ENCODE measurements around the gene PRM2. TPM values are rescaled to one million over a fixed set of nuclear protein-coding genes. Genes with fewer than 3 reads are reported as not detected.
"Not testable (repeated sequence)": the region's sequence is repeated elsewhere in the genome, so short reads cannot be mapped to it uniquely, and the experiment has no call there.

The PRM2 gene
- total RNA-seq, 1 donor from 2014 or later: not detected

DNA sequence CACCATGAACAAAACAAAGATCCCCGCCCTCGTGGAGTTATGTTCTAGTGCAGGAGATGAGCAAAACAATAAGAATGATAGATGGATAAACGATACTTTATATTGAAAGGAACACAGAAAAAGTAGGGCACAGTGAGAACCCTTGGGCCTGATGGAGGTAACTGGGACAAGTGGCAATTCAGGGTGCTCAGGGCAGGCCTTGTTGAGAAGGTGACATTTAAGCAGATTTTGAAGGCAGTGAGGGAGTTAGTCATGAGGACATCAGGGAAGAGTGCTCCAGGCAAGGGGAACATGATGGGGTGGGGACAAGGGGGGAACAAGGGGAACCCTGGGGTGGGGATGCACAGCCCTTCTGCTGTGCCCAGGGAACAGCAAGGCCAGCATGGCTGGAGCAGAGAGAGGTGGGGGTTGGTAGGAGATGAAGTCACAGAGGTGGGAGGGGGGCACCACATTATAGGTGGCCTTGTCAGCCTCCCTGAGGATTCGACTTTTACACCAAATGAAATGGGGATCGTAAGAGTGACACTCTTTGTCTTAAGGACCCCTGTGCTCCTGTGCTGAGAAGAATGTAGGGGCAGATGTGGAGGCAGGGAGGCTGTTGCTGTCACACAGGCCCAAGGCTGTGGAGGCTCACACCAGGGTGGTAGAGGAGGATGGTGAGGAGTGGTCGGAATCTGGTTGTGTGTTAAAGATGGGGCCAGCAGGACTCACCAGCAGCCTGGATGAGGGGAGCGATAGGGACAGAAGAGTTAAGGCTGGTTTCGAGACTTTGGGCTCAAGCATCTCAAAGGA is 14.0 kb upstream of the PRM2 start:
- no peak for DNase-seq (ENCODE audit: extremely low read depth, low read depth, low spot score)

DNA sequence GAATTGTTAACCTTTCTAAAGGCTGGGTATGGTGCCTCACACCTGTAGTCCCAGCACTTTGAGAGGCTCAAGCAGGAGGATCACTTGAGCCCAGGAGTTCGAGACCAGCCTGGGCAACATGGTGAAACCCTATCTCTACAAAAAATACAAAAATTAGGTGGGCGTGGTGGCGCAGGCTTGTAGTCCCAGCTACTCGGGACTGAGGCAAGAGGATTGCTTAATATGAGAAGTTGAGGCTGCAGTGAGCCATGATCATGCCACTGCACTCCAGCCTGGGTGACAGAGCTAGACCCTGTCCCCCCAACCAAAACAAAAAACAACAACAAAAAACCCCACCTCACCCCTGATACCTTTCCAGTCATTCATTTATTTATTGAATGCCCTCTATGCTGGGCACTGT is 13.4 kb upstream of the PRM2 start:
- DNase-seq (ENCODE audit: extremely low read depth, low read depth, low spot score): not testable (repeated sequence)

DNA sequence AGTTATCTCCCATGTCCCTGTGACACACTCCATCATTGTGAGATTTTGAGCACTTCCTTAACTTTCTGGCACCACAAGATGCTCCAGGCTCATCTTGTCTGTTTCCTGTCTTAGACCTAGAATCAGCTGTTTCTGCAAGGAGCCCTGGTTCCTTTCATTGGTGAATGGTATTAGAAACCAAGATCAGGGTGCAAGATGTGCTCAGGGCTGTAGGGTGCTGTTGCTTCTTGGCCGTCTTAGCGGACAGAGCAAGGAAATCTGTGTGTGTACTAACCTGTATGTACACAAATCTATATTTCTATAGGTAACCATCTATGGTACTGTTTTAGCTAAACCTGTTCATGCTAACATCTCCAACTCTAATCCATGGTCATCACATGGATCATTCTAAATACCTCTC is 12.9 kb upstream of the PRM2 start:
- DNase-seq (ENCODE audit: extremely low read depth, low read depth, low spot score): no peak

DNA sequence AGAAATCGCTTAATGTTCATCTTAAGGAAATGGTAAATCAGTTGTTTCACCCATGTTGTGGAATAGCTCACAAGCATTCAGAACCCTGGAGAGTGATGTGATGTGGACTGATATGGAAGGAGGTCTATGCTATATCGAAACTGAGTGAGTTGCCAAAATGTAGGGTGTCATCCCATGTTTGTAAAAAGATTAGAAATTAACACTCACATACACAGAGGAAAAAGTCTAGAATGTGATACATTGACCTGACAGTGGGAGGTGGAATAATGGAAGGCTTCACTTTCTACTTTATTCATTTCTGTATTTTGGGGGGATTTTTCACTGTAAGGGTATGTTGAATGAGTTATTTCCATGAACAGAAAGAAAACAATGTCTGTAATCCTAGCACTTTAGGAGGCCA is 9.6 kb upstream of the PRM2 start:
- no peak for DNase-seq (ENCODE audit: extremely low read depth, low read depth, low spot score)

DNA sequence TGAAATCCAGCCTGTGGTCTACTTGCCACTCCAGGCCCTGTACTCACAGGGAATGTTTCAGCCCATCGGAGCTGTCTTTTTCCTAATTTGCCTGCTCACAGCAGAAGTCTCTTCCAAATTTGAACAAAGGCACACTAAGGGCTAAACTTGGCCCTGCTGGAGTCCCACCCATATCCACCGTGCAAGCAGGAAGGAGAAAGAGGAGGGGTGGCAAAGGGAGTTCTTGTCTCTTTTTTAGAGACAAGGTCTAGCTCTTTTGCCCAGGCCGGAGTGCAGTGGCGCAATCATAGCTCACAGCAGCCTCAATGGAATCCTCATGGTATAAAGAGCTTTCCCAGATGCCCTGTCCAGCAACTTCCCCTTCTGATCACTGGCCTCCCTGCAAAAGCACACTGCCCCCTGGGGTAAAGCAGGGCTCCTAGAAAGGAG is 7.6 kb upstream of the PRM2 start:
- DNase-seq (ENCODE audit: extremely low read depth, low read depth, low spot score): no peak

DNA sequence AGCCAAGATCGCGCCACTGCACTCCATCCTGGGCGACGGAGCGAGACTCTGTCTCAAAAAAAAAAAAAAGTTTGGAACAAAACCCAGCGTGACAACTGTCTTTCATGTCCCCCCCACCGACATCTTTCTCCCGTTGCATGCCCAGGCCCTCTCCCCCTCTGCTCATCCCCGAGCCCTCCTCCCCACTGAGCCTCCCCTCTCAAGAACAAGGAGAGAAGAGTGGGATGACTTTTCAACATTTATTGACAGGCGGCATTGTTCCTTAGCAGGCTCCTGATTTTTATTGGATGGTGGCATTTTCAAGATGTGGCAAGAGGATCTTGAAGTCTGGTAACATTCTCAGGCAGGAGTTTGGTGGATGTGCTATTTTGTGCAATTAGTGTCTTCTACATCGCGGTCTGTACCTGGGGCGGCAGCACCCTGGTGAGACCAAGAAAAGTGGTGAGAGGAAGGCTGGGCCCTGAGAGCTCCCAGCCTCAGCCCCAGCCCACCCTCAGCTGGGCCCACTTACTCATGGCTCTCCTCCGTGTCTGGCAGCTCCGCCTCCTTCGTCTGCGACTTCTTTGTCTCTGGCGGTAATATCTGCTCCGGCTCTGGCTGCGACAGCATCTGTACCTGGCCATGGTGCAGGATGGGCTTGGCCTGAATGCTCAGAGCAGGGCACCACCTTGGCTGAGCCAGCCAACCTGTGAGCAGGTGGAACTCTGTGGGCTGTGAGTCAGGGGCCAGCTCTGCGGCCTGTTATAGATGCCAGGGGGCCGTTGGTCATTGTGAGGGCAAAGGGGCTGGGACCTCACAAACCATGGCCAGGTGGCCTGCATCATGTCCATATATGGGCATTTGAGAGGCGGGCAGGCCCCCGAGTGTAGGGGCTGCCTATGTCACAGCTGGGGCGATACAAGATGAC is 4.6 kb upstream of the PRM2 start, which contains the start of gene PRM1:
TSS of gene PRM1 (minus strand) at position 715 of the 907 bp plus-strand sequence. CDS start at position 623, 92 bp downstream.
- no peak for DNase-seq (ENCODE audit: extremely low read depth, low read depth, low spot score)

DNA sequence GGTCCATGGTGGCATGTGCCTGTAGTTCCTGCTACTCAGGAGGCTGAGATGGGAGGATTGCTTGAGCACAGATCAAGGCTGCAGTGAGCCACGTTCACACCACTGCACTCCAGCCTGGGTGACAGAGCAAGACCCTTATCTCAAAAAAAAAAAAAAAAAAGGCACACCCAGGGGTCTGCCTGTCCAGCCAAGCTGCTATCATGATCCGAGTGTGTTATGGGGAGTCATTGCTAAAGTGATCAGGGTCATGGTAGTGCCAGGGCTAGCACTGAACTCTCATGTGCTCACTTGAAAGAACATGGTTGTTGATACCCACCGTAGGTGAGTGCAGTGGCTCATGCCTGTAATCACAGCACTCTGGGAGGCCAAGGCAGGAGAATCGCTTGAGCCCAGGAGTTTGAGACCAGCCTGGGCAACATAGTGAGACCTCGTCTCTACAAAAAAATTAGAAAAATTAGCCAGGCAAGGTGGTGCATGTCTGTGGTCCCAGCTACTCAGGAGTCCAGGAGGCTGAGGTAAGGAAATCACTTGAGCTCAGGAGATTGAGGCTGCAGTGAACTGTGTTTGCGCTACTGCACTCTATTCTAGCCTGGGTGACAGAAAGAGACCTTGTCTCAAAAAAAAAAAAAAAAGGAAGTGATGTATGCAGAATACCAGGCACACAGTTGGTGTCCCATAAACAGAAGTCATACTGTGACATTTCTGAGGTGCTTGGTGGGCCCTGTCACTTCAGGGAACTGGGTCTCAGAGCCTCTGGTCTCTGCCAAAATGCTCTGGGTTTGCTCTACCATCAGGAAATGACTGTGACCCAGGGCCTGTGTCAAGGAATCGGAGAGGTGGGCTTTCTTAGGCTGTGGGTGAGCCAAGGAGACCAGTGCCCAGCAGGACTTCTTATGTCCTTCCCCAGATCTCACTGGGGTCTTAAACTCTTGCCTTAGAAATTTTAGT is 2.7 kb upstream of the PRM2 start:
- no peak for DNase-seq (ENCODE audit: extremely low read depth, low read depth, low spot score)

DNA sequence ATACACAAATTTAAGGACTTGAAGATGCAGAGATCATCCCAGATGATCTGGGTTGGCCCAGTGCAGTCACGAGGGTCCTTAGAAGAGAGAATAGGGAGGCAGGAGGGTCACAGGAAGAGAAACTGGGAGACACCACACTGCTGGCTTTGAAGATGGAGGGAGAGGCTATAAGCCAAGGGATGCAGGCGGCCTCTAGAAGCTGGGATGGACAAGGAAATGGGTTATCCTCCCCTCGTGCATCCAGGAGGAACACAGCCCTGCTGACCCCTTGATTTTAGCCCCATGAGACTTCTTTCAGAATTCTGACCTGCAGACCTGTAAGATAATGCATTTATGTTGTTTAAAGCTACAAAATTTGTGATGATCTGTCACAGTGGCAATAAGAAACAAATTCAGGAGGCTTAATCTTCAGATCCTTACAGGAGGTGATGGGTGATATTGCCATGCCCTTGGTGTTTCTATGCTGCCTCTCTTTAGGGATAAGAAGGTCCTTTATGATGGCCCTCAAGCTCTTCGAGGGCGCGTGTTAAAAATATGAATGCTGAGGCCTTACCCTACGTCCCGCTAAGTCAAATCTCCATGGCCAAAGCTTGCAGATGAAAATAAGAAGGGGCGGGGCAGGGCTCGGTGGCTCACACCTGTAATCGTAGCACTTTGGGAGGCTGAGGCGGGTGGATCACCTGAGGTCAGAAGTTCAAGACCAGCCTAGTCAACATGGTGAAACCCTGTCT is 1.5 kb upstream of the PRM2 start:
- no peak for DNase-seq (ENCODE audit: extremely low read depth, low read depth, low spot score)

DNA sequence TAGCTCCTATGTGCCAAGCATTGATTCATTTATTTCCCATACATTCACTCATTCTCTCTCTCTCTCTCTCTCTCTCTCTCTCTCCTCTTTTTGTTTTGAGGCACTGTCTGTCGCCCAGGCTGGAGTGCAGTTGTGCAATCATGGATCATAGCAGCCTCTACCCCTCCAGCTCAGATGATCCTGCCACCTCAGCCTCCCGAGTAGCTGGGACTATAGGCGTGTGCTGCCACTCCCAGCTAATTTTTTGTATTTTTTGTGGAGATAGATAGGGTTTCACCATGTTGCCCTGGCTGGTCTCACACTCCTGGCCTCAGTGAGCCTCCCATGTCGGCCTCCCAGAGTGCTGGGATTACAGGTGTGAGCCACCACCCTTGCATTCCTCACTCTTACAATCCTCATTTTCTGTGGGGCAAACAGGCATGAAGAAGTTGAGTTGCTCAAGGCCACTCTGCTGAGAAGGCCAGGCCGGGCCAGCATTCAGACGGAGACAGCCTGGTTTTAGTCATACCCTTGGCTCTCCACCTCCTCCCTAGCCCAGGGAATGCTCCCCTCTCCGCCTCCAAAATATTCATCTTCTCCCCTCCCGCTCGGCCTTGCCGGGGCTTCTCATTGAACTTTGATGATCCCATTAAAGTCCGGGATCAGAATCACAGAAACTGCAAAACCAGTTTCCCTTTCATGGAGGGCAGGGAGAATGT is 765 bp upstream of the PRM2 start:
- DNase-seq (ENCODE audit: extremely low read depth, low read depth, low spot score): no peak

DNA sequence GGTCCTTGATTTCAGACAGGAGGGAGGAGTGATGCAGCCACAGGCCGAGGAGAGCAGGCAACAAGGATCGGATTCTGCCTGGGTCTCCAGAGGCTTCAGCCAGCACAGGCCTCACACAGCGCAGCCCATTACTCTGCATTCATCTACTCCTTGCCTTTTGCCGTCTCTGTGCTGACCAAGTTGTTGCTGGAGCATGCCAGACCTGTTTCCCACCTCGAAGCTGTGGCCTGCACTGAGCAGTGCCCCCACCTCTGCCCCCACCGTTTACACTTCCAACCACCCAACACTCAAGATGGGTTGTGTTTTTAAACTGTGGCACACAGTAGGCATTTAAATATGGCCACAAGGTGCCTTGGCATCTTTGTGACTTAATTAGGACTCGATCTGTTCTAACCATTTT is 1.3 kb downstream of the PRM2 start:
- no peak for DNase-seq (ENCODE audit: extremely low read depth, low read depth, low spot score)

DNA sequence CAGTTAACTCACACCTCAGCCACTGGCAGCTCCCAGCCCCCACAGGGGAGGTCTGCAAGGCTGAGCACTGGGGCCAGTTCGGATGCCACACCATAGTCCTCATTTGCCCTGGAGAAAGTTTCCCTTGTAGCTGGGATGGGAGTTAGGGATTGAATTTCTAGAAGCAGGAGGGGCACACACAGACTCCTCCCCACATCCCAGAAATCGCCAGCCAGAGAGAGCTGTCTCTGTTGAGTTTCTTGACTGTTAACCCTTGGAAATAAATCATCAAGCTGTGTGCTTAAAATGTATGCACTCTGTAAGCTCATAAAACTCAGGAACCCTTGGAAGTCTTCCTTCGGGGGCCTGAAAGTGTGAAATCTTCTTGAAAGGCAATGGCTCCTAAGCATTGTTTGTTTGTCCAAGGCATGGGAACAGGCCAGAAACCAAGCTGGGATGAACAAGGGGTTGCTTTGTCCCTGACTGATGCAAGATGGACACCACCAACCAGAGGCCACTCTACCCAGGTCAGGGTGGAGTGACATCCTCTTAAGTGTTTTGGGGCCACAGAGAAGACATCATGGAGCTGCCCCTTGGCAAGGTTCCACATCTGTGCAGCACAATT is 2.5 kb downstream of the PRM2 start:
- DNase-seq (ENCODE audit: extremely low read depth, low read depth, low spot score): no peak

DNA sequence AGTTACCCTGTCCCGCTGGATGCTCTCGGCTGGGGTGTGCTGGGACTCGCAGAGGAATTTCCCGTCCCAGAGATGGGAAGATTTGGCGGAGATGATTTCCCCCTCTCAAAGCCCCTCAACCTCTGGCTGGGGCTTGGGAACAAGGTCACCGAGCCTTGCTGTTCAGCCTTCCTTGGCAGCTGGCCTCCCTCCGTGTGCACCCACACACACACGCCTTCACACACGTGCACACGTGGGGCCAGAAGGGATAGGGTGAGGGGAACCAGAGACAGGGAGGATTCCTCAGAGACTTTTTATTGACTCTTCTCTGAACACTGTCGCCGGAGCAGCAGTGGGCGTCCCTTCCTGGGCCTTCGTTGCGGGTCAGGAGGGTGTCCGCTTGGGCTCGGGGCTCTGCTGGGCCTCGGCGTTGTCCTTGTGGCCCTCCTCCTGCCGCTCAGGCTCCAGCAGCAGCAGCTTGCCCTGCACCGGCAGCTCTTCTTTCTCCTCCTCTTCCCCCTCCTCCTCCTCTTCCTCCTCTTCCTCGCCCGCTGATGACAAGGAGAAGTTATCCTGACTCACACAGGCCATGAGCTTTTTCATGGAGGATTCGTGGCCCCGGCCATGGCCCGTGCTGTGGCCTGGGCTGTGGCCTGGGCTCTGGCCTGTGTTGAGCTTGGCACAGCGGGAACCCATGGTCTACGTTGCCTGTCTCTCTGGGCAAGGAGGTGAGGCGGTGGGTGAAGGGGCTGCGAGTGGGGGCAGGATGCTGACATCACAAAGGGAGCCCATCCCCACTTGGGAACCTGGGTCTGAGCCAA is 3.2 kb downstream of the PRM2 start, which contains the start of gene PRM3:
TSS of gene PRM3 (minus strand) at position 709 of the 800 bp plus-strand sequence. CDS start at position 675, 34 bp downstream.
- no peak for DNase-seq (ENCODE audit: extremely low read depth, low read depth, low spot score)

DNA sequence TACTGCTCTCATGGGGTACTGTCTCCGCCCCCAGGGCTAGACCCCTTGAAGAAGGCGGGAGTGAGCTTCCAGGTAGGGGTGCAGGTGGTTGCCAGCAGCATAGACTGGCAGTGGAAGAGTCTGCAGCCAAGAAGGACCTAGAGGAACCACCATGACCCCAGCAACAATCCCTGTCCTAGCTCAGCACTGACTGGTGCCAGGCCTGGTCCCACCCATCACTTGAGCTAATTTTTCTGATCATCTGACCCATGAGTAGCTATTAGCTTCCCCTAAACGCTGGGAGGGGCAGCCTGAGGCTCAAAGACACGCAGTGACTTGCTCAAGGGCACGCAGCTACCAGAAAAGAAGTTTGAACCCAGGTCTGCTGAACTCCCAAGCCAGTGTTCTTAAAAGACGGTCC is 3.8 kb downstream of the PRM2 start:
- no peak for DNase-seq (ENCODE audit: extremely low read depth, low read depth, low spot score)

DNA sequence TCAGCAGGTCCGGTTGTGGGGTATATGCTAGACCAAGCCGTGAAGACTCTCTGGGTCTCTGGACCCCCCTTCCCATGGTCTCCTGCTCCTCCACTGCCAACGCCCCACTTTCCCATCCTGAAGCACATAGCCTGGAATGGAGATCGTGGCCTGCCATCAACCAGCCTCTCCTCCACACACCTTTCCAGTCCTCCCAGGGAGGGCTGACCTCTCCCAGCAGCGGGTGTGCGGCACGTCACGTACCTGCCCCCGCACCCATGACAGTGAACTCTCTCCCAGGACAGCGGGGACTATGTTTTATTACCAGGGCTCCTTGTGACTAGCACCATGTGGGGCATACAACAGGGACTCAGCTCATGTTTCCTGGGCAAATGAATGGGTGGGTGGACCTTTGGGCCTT is 4.7 kb downstream of the PRM2 start:
- DNase-seq (ENCODE audit: extremely low read depth, low read depth, low spot score): no peak

DNA sequence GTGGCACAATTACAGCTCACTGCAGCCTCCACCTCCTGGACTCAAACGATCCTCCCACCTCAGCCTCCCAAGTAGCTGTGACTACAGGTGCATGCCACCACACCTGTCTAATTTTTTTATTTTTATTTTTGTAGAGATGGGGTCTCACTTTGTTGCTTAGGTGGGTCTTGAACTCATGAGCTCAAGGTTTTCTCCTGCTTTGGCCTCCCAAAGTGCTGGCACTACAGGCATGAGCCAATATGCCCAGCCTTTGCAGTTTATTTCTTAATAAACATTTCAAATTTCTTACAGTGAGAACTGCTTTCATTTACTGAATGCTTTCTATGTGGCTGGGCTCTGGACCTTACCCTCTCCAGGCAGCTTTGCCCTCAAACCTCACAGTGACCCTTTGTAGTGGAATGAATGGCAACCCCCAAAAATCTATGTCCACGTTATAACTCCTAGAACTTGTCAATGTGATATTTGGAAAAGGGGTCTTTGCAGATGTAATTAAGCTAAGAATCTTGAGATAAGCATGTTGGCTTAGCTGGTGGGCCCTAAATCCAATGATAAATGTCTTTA is 5.6 kb downstream of the PRM2 start:
- no peak for DNase-seq (ENCODE audit: extremely low read depth, low read depth, low spot score)

DNA sequence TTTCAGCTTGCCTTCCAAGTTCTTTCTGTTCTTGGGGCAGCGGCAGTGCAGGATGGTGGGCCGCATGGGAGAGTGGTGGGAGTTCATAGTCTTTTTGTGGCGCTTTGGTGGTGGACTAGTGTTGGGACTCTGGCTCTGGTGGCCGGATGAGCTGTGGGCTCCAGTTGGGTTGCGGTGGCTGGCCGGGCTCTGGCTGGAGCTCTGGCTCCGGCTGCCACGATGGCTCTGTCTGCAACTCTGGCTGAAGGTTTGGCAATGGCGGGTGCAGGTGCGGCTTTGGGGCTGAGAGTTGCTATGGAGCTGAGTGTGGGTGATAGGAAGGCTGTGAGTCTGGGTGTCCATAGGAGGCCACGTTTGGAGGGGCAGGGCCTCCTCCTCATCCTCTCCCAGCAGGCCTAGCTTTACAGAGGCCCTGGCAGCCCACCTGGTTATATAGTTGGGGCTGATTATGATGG is 7.3 kb downstream of the PRM2 start, which contains the start of gene TNP2:
TSS of gene TNP2 (minus strand) at position 405 of the 455 bp plus-strand sequence. CDS start at position 342, 63 bp downstream.
- DNase-seq (ENCODE audit: extremely low read depth, low read depth, low spot score): no peak

DNA sequence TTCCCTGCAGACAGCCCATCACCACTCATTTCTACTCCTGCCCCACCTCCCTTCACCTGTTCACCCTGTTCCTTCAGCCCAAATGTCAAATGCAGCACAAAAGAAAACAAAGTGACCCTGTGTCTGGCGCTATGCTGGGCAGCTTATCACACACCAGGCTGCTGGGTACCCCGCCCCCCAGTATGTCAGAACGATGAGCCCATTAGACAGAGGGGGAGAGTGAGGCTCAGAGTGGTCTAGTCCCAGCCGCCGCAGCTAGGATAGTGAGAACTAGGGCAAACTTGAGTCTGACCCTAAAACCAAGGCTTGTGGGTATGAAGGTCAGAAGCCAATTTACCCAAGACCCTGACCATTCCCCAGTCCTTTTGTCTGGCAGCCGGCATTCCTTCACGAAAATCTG is 11.2 kb downstream of the PRM2 start:
- DNase-seq (ENCODE audit: extremely low read depth, low read depth, low spot score): no peak

Measured in glomerular endothelial cell (primary cell).